RWPE2 (cell line): ENCODE data around the gene PLK4.
A peak's percentile ranks its signal among the peaks of the same experiment; 100 is the strongest.

Experiments used
- ATAC-seq: fragments of 200-7000 bp; cut with Tn5 transposase; 3 replicates; pipeline ENCODE4 v1.9.1; 2021; ENCODE audit warnings: low read depth
- DNase-seq: peaks from one replicate; pipeline ENCODE4 v3.0.0-alpha.2; 2020; ENCODE audit warnings: low spot score
- H3K27ac ChIP-seq: fragments of 450-650 bp; 2 replicates; pipeline ENCODE4 v1.5.1; 2017; ENCODE audit warnings: mild to moderate bottlenecking; ENCODE audit not compliant: poor library complexity, severe bottlenecking
- H3K27me3 ChIP-seq: fragments of 250-450 bp; sonication (Bioruptor Pico); 2 replicates; pipeline ENCODE4 v1.5.1; 2021; ENCODE audit warnings: mild to moderate bottlenecking, moderate library complexity; ENCODE audit not compliant: insufficient read depth, poor library complexity, severe bottlenecking
- H3K36me3 ChIP-seq: fragments of 250-450 bp; sonication (Bioruptor Pico); 2 replicates; pipeline ENCODE4 v1.5.1; 2020; ENCODE audit warnings: low read depth, mild to moderate bottlenecking, moderate library complexity
- H3K4me1 ChIP-seq: fragments of 250-450 bp; sonication (Bioruptor Pico); 2 replicates; pipeline ENCODE4 v1.5.1; 2021; ENCODE audit warnings: mild to moderate bottlenecking, moderate library complexity; ENCODE audit not compliant: insufficient read depth, poor library complexity, severe bottlenecking
- H3K4me3 ChIP-seq: fragments of 250-450 bp; sonication (Bioruptor Pico); 2 replicates; pipeline ENCODE4 v1.5.1; 2021; ENCODE audit warnings: mild to moderate bottlenecking, moderate library complexity; ENCODE audit not compliant: severe bottlenecking
- H3K9me3 ChIP-seq: fragments of 250-450 bp; sonication (Bioruptor Pico); 2 replicates; pipeline ENCODE4 v1.5.1; 2021; ENCODE audit warnings: mild to moderate bottlenecking, moderate library complexity; ENCODE audit not compliant: severe bottlenecking
- CTCF ChIP-seq: fragments of 450-650 bp; IDR thresholded peaks from one replicate; pipeline ENCODE4 v1.5.1; 2017; ENCODE audit warnings: mild to moderate bottlenecking, moderate library complexity; ENCODE audit not compliant: poor library complexity, severe bottlenecking

PLK4 gene

GRCh38 chr4:127856813-127857447 is 23.8 kb upstream of the PLK4 start:
- ATAC-seq (peak; percentile 85), DNase-seq (no peak)
- Histone ChIP-seq H3K27ac (no peak overlapping the region), H3K4me3 (no peak overlapping the region), H3K9me3 (peaks cover 3% of the 10 kb centered on the region), H3K36me3 (no peaks in the 10 kb centered on the region), H3K4me1 (peaks cover 7% of the 10 kb centered on the region), H3K27me3 (no peaks in the 10 kb centered on the region)
- no peak for TF ChIP-seq CTCF

GRCh38 chr4:127857641-127858040 is 23.1 kb upstream of the PLK4 start:
- H3K4me1 ChIP-seq, result peaks cover 7% of the 10 kb centered on the region

DNA sequence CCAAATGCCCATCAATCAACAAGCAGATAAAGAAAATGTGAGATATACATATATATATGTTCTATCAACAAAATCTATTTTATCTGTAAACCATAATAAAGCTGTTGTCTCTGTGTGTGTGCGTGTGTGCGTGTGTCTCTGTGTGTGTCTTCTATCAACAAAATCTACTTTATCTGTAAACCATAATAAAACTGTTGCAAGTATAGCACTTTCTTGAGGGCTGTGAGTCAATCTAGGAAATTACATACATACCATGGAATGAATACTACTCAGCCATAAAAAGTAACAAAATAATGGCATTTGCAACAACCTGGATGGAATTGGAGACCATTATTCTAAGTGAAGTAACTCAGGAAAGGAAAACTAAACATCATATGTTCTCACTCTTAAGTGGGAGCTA is 12.5 kb upstream of the PLK4 start:
- TF ChIP-seq CTCF, result no peak
- ATAC-seq, result no peak
- H3K4me1 ChIP-seq, result peaks cover 5% of the 10 kb centered on the region
- H3K9me3 ChIP-seq, result no peaks in the 10 kb centered on the region
- no peaks in the 10 kb centered on the region for H3K27me3 ChIP-seq
- no peak for DNase-seq
- H3K4me3 ChIP-seq, result no peak overlapping the region
- no peaks in the 10 kb centered on the region for H3K36me3 ChIP-seq
- H3K27ac ChIP-seq, result no peak overlapping the region

More at GRCh38 chr4:127857641-127858040, 23.1 kb upstream of the PLK4 start:
- no peak for TF ChIP-seq CTCF
- Histone ChIP-seq H3K4me3 (no peak overlapping the region), H3K9me3 (peaks cover 3% of the 10 kb centered on the region), H3K27ac (no peak overlapping the region), H3K36me3 (no peaks in the 10 kb centered on the region), H3K27me3 (no peaks in the 10 kb centered on the region)
- DNase-seq (no peak), ATAC-seq (no peak)

GRCh38 chr4:127870281-127870680 is 10.4 kb upstream of the PLK4 start:
- DNase-seq (no peak), ATAC-seq (no peak)
- H3K27ac ChIP-seq, result no peak overlapping the region
- no peaks in the 10 kb centered on the region for H3K27me3 ChIP-seq
- peaks cover 5% of the 10 kb centered on the region for H3K4me1 ChIP-seq
- H3K9me3 ChIP-seq, result no peaks in the 10 kb centered on the region
- TF ChIP-seq CTCF, result no peak
- H3K4me3 ChIP-seq, result no peak overlapping the region
- H3K36me3 ChIP-seq, result no peaks in the 10 kb centered on the region

DNA sequence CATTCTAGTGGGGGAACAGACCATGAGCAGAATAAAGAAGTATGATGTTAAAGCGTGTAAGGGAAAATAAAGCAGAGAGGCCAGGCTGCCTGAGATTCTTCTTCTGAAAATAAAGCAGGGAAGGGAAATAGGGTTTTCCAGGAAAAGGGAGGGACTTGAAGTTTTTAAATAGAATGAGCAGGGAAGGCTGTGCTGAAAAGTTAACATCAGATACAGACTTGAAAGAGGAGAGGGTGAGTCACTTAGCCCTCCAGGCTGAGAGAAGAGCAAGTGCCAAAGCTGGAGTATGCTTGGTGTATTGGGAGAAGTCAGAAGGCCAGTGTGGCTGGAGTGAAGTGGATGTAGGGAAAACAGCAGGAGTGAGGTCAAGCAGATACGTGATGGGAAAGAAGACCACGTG is 10.0 kb upstream of the PLK4 start:
- H3K9me3 ChIP-seq, result no peaks in the 10 kb centered on the region
- H3K36me3 ChIP-seq, result 0 out of 2 replicates have a peak, but pooled peaks cover 3% of the 10 kb centered on the region
- no peak for TF ChIP-seq CTCF
- H3K27me3 ChIP-seq, result no peaks in the 10 kb centered on the region
- DNase-seq (no peak), ATAC-seq (peak; percentile 93)
- no peak overlapping the region for H3K27ac ChIP-seq
- H3K4me3 ChIP-seq, result no peak overlapping the region
- H3K4me1 ChIP-seq, result peaks cover 5% of the 10 kb centered on the region
